PFSK-1 (cell line): Measurements from ENCODE around the gene KAZN.

Experiments
- FOXP2 ChIP-seq: optimal IDR thresholded peaks from 2 replicates; pipeline ENCODE3; 2011; ENCODE audit warnings: borderline replicate concordance, control low read depth, inconsistent platforms; ENCODE audit not compliant: insufficient read depth; ENCODE audit errors: extremely low read length, extremely low read depth
- POLR2AphosphoS5 ChIP-seq: IDR thresholded peaks from 2 replicates; pipeline ENCODE4 v1.6.1; 2012; ENCODE audit warnings: low read depth, mild to moderate bottlenecking, control low read depth, low read length, moderate library complexity
- REST ChIP-seq, 2 experiments: IDR thresholded peaks; 2 replicates each; pipeline versions ENCODE4 v1.6.1 to v1.8.0; 2011 to 2012; ENCODE audit warnings: low read depth in 2 of 2, low read length in 2 of 2, control low read depth in 1 of 2, inconsistent platforms in 1 of 2, mild to moderate bottlenecking in 1 of 2, moderate library complexity in 1 of 2; ENCODE audit not compliant: insufficient read depth in 1 of 2
- SIN3A ChIP-seq: IDR thresholded peaks from 2 replicates; pipeline ENCODE4 v1.6.1; 2012; ENCODE audit warnings: mild to moderate bottlenecking, low read length, moderate library complexity, borderline replicate concordance; ENCODE audit not compliant: insufficient read depth
- TAF1 ChIP-seq: IDR thresholded peaks from 2 replicates; pipeline ENCODE4 v1.6.1; 2012; ENCODE audit warnings: low read length, control low read depth, borderline replicate concordance; ENCODE audit not compliant: insufficient read depth

The KAZN gene

DNA sequence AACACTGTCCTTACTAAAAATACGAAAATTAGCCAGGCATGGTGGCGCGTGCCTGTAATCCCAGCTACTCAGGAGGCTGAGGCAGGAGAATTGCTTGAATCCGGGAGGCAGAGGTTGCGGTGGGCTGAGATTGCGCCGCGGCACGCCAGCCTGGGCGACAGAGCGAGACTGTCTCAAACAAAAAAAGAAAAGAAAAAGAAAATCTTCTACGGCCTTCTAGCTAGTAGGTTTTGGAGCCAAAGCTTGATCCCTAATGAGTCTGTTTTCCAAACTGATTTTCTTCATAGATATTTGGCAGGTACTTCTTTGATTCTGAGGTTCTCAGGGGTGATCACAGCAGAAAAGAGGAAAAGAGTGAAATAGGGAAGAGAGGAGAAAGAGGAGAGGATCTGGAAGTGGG is 372.7 kb downstream of the KAZN start:
- TF ChIP-seq REST (IDR thresholded peaks at IDR 0.05; ENCODE audit: insufficient read depth in 1 of 2, low read depth in 2 of 2, low read length in 2 of 2) (no peak), SIN3A (no peak), POLR2AphosphoS5 (no peak), FOXP2 (no peak), TAF1 (no peak)

GRCh38 chr1:14972107-14972506 is 373.6 kb downstream of the KAZN start:
- no peak for TF ChIP-seq REST (IDR thresholded peaks at IDR 0.05; ENCODE audit: insufficient read depth in 1 of 2, low read depth in 2 of 2, low read length in 2 of 2)

DNA sequence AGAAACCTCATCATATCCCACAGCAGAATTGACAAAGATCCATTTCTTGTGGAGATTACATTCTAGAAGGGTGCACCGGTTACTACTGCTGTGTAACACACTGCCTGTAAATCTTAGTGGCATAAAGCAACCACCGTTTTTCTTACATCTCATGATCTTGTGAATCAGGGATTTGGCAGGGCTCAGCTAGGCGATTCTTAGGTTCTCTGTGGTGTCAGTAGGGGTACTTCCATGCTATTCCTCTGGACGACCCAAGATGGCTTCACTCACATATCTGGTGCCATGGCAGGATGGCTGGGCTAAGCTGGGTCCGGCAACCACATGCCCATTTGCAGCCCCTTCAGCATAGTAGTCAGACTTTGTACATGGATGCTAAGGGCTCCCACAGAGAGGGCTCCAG is 375.3 kb downstream of the KAZN start:
- TF ChIP-seq POLR2AphosphoS5 (no peak), REST (IDR thresholded peaks at IDR 0.05; ENCODE audit: insufficient read depth in 1 of 2, low read depth in 2 of 2, low read length in 2 of 2) (no peak), SIN3A (no peak), TAF1 (no peak), FOXP2 (no peak)

DNA sequence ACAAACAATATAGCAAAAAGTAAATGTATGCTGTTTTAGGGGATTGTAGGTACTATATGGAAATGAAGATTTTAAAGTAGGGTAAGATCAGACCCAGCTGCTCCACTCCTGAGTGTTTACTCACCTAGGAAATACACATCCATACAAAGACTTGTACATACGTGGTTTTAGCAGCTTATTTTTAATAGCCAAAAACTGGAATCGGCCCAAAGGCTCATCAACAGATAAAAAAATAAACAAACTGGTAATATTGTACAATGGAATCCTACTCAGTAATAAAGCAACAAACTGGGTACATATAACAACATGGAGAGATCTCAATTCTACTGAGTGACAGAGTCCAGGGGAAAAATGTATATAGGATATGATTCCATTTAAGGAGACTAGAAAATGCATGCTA is 375.9 kb downstream of the KAZN start:
- TF ChIP-seq TAF1, result no peak
- no peak for TF ChIP-seq FOXP2
- no peak for TF ChIP-seq REST (IDR thresholded peaks at IDR 0.05; ENCODE audit: insufficient read depth in 1 of 2, low read depth in 2 of 2, low read length in 2 of 2)
- TF ChIP-seq SIN3A, result no peak
- TF ChIP-seq POLR2AphosphoS5, result no peak

- TF ChIP-seq TAF1, result no peak
- TF ChIP-seq REST (IDR thresholded peaks at IDR 0.05; ENCODE audit: insufficient read depth in 1 of 2, low read depth in 2 of 2, low read length in 2 of 2), result no peak
- no peak for TF ChIP-seq FOXP2
- no peak for TF ChIP-seq POLR2AphosphoS5
- no peak for TF ChIP-seq SIN3A
Measured at GRCh38 chr1:14975119-14975518, 376.6 kb downstream of the KAZN start.
